ENCODE measurements around the gene DYNC1I1.

Gene DYNC1I1

GRCh38 chr7:95919556-95919955 is 147.2 kb downstream of the DYNC1I1 start:
- DNase-seq (ENCODE audit: low spot score) = no peak
- no peak for TF ChIP-seq CTCF (IDR thresholded peaks at IDR 0.05; ENCODE audit: extremely low read depth, missing control alignments)

DNA sequence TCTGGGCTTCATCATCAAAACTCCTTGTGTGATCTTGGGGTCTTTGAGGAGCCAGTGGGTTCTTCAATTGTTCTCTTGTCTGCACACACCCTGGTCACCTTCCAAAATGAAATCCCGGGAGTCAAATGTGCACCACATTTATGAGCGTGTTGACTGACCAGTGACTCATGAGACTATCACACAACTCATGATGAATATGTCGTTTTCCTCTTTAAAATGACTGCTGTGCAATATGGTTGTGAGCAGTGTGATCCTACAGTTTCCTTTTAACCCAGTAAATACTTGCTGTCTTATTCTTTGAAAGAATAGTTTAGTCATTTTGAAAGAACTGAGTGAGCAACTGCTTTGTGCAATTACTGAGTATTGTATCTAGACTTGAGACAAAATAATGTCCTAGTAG is 149.2 kb downstream of the DYNC1I1 start:
- no peak for TF ChIP-seq CTCF (IDR thresholded peaks at IDR 0.05; ENCODE audit: extremely low read depth, missing control alignments)
- DNase-seq (ENCODE audit: low spot score) = no peak

DNA sequence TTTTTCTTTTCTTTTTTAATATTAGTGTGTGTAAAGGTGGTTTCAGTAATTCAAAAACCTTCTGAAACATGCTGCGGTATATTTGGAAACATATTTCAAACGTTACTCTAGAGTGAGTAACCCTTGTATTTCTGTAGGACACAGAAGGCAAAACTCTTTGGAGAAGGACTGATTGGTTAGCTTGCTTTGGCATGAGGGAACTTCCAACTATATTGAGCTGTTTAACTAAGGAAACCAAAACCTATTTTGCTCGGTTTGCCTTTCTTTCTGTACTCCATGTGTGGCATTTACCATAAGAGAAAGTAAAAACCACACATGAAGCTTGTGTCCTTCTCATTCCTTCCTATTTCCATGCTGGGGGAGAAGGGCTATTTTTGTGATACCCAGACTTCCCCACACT is 149.8 kb downstream of the DYNC1I1 start:
- no peak for TF ChIP-seq CTCF (IDR thresholded peaks at IDR 0.05; ENCODE audit: extremely low read depth, missing control alignments)
- no peak for DNase-seq (ENCODE audit: low spot score)

- no peak for DNase-seq (ENCODE audit: low spot score)
- TF ChIP-seq CTCF (IDR thresholded peaks at IDR 0.05; ENCODE audit: extremely low read depth, missing control alignments) = no peak
Observed at GRCh38 chr7:95925236-95925635, 152.9 kb downstream of the DYNC1I1 start.

DNA sequence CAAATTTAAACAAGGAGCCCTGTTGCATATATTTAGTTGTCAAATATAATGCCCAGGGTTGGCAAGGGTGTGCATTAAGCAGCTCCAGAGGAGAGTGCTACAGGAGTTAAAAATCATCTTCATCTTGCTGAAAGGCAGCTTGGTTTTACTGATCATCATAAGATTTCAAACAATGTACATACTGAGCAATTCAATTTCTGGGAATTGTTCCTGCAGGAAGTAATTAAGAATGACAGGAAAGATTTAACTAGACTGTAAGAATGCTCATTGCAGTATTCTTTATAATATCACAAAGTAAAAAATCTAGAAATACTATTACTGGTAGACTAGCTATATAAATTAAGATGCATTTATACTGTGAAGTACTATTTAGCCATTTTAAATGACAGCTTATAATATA is 153.6 kb downstream of the DYNC1I1 start:
- no peak for DNase-seq (ENCODE audit: low spot score)
- no peak for TF ChIP-seq CTCF (IDR thresholded peaks at IDR 0.05; ENCODE audit: extremely low read depth, missing control alignments)

DNA sequence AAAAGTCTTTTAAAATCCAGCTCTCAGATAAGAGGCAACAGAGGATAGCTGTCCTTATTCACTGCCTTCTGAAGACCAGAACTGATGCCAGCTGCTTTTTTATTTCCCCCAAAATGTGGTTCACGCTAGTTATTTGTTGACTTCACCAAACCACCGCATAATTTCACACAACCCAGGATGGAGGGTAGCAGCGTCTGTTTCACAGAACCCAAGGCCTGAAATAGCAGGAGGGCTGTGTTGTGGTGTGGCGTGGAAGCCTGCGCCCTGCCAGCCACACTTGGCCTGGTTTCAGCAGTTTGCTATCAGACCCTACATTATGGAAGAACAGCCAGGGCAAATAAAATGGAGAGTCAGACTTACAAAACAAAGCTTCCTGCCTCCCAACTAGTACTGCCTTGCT is 155.4 kb downstream of the DYNC1I1 start:
- no peak for TF ChIP-seq CTCF (IDR thresholded peaks at IDR 0.05; ENCODE audit: extremely low read depth, missing control alignments)
- DNase-seq (ENCODE audit: low spot score) = no peak

DNA sequence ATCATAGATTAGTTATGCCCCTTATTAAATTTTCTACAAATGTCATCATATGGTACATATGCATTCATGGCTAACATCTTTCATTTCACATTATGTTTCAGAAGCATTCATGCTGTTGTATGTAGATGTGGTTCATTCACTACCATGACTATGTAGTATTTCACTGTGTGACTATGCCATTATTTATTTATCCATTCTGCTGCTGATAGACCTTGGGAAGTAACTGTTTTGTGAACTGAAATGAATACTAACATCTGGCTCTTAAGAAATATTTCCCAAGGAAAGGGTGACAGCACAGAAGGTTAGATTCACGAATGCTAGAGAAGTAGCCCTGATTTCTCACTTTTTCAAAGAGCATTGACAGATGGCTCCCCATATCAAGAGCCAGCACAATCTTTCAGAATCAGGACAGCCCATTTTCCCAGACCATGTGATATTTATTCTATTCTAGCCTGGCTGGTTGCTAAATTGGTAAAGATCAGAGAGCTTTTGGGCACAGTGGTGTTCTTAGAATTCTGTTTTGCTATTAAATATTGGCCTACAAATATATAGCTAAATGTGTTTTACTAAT is 157.4 kb downstream of the DYNC1I1 start:
- no peak for TF ChIP-seq CTCF (IDR thresholded peaks at IDR 0.05; ENCODE audit: extremely low read depth, missing control alignments)
- DNase-seq (ENCODE audit: low spot score) = no peak
